ENCODE measurements around the gene C4A. TPM values are rescaled to one million over a fixed set of nuclear protein-coding genes. Genes with fewer than 3 reads are reported as not detected.
"Not testable (repeated sequence)": the region's sequence is repeated elsewhere in the genome, so short reads cannot be mapped to it uniquely, and the experiment has no call there.

Gene C4A
- total and polyA plus RNA-seq, 2 experiments from 2014 or later = 1.9 to 2.2 TPM

DNA sequence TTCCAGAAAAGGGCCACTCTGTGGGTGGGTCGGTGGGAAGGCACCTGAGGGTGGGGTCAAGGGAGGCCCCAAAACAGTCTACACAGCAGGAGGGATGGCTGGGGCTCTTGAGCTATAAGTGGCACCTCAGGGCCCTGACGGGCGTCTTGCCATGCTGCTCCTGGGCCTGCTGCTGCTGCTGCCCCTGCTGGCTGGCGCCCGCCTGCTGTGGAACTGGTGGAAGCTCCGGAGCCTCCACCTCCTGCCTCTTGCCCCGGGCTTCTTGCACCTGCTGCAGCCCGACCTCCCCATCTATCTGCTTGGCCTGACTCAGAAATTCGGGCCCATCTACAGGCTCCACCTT is 23.7 kb downstream of the C4A start:
- not testable (repeated sequence) for H3K27me3 ChIP-seq; H3K4me1 ChIP-seq (ENCODE audit: low read depth); H3K27ac ChIP-seq; H3K36me3 ChIP-seq; H3K9me3 ChIP-seq (ENCODE audit: low read depth); DNase-seq (ENCODE audit: low read depth in 1 of 2, low spot score in 1 of 2); H3K4me3 ChIP-seq

DNA sequence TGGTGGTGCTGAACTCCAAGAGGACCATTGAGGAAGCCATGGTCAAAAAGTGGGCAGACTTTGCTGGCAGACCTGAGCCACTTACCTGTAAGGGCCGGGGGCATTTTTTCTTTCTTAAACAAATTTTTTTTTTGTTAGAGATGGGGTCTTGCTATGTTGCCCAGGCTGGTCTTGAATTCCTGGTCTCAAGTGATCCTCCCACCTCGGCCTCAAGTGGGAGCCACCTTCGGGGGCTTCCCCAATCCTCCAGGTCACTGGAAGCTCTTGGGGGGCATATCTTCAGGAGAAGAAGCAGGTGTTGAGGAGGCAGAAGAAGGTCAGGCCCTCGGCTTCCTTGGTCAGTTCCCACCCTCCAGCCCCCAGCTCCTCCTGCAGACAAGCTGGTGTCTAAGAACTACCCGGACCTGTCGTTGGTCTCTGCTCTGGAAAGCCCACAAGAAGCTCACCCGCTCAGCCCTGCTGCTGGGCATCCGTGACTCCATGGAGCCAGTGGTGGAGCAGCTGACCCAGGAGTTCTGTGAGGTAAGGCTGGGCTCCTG is 24.2 kb downstream of the C4A start:
- H3K36me3 ChIP-seq; H3K27me3 ChIP-seq; DNase-seq (ENCODE audit: low read depth in 1 of 2, low spot score in 1 of 2); H3K4me1 ChIP-seq (ENCODE audit: low read depth); H3K9me3 ChIP-seq (ENCODE audit: low read depth); H3K27ac ChIP-seq; H3K4me3 ChIP-seq: not testable (repeated sequence)

DNA sequence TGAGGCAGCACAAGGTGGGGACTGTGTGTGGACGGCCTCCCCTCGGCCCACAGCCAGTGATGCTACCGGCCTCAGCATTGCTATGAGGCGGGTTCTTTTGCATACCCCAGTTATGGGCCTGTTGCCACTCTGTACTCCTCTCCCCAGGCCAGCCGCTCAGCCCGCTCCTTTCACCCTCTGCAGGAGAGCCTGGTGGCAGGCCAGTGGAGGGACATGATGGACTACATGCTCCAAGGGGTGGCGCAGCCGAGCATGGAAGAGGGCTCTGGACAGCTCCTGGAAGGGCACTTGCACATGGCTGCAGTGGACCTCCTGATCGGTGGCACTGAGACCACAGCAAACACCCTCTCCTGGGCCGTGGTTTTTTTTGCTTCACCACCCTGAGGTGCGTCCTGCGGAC is 25.2 kb downstream of the C4A start:
- H3K4me3 ChIP-seq; H3K27ac ChIP-seq; H3K27me3 ChIP-seq; DNase-seq (ENCODE audit: low read depth in 1 of 2, low spot score in 1 of 2); H3K4me1 ChIP-seq (ENCODE audit: low read depth); H3K36me3 ChIP-seq; H3K9me3 ChIP-seq (ENCODE audit: low read depth): not testable (repeated sequence)

DNA sequence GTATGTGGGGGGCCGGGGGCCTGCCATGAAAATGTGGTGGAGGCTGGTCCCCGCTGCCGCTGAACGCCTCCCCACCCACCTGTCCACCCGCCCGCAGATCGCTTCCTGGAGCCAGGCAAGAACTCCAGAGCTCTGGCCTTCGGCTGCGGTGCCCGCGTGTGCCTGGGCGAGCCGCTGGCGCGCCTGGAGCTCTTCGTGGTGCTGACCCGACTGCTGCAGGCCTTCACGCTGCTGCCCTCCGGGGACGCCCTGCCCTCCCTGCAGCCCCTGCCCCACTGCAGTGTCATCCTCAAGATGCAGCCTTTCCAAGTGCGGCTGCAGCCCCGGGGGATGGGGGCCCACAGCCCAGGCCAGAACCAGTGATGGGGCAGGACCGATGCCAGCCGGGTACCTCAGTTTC is 26.2 kb downstream of the C4A start:
- not testable (repeated sequence) for H3K36me3 ChIP-seq; DNase-seq (ENCODE audit: low read depth in 1 of 2, low spot score in 1 of 2); H3K27me3 ChIP-seq; H3K27ac ChIP-seq; H3K9me3 ChIP-seq (ENCODE audit: low read depth); H3K4me3 ChIP-seq; H3K4me1 ChIP-seq (ENCODE audit: low read depth)

DNA sequence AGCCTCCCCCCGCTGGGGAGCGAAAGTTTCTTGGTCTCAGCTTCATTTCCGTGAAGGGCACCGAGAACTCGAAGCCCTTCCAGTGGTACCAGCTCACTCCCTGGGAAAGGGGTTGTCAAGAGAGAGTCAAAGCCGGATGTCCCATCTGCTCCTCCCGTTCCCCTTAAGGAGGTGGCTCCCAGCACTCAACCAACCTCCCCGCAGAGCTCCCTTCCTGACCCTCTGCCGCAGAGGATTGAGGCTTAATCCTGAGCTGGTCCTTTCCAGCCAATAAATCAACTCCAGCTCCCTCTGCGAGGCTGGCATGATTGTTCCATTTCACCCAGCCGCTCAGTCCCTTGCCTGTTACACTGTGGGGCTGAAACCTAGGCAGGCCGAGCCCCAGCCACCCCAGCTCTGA is 26.8 kb downstream of the C4A start:
- not testable (repeated sequence) for H3K27ac ChIP-seq; H3K27me3 ChIP-seq; H3K9me3 ChIP-seq (ENCODE audit: low read depth); H3K36me3 ChIP-seq; H3K4me3 ChIP-seq; H3K4me1 ChIP-seq (ENCODE audit: low read depth); DNase-seq (ENCODE audit: low read depth in 1 of 2, low spot score in 1 of 2)

DNA sequence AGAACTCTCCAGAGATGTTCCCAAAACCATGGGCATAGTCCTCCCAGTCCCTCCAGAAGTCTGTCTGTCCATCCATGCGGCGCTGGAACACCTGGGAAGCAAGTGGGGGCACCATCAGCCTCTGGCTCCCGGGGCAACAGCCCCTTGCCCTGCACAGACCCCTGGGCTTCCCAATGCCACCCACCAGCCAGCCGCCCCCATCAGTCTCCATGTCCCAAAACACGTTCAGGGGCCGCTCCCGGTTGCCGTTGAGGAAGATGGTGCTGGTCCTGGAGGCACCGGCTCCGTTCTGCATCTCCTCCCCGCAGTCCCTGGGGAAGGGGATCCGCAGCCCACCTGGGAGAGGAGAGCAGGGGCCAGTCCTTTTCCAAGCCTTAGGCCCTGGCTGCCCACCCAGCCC is 27.7 kb downstream of the C4A start:
- H3K4me1 ChIP-seq (ENCODE audit: low read depth); H3K27me3 ChIP-seq; H3K9me3 ChIP-seq (ENCODE audit: low read depth); DNase-seq (ENCODE audit: low read depth in 1 of 2, low spot score in 1 of 2); H3K36me3 ChIP-seq; H3K27ac ChIP-seq; H3K4me3 ChIP-seq: not testable (repeated sequence)

DNA sequence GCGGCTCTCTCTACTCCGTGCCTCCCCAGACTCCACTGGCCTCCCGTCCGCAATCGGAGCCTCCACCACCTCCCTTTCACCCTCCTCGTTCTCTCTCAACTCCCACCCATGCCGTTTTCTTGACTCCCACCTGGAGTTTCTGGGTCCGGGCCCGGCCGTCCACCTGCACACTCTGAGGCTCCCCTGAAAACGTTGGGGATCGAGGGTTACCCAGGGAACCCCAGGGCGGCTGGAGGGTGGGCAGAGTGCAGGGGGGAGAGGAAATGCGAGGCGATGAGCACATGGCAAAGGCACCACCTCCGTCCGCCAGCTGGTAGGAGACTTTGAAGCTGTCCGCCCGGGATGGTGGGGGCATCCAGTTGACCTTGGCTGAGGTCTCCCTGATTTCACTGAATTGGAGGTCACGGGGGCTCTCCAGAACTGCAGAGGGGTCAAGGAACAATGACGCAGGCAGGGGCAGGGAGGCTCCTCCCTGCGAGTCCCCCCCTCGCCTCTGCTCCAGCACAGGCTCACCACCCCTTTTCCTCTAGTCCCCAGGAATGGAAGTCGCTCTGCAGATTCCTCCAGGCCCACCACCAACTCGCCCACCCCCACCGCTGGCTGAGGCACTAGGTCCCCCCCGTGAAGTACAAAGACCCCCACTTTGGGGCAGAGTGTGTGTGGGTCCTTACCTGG is 29.1 kb downstream of the C4A start:
- not testable (repeated sequence) for H3K4me3 ChIP-seq; H3K27me3 ChIP-seq; H3K27ac ChIP-seq; H3K4me1 ChIP-seq (ENCODE audit: low read depth); DNase-seq (ENCODE audit: low read depth in 1 of 2, low spot score in 1 of 2); H3K9me3 ChIP-seq (ENCODE audit: low read depth); H3K36me3 ChIP-seq

DNA sequence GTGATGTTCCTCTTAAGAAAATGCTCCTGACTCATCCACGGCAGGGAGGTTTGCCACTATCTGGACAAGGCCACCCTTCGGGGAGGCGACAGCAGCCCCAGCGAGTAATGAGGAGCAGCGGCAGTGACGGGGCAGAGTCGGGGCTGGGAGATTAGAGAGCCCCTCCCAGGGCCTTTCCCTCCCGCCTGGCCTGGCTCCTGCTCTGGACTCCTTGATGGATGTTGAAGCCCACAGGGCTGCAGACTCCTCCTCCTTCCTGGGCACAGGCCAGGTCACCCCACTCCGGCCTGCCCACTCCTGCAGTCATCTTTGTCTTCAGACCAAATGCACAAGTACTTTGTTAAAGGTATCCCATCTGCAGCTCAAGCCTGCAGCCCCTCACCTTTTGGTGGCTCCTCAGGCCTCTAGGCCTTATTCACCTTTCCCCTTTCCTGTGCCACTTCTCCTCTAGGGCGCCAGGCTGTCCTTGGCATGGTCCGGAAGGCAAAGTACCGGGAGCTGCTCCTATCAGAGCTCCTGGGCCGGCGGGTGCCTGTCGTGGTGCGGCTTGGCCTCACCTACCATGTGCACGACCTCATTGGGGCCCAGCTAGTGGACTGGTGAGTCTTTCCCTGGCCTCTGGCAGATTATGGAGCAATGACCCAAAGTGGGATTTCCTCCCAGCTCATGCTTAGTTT is 31.2 kb downstream of the C4A start:
- H3K4me3 ChIP-seq; H3K4me1 ChIP-seq (ENCODE audit: low read depth); H3K27me3 ChIP-seq; H3K9me3 ChIP-seq (ENCODE audit: low read depth); H3K27ac ChIP-seq; H3K36me3 ChIP-seq: not testable (repeated sequence)
- peak in 1 of 2 donors; percentile 3 for DNase-seq (ENCODE audit: low read depth in 1 of 2, low spot score in 1 of 2)

DNA sequence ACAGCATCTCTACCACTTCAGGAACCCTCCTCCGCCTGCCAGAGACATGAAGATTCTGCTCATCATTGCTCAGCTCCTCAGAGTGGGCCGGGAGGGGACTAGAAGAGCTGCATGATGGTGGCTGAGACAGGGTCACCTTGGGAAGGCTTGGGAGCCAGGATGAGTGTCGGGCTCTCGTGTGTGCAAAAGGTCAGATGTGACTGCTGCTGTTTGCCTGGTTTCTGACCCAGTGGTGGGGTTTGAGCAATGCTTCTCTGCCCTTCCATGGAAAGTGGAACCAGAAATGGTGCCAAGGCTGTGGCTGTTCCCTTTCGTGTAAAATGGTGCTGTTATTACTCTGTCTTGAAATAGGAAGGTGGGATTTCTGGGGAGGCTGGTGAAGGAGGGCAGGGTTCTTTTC is 31.9 kb downstream of the C4A start:
- not testable (repeated sequence) for H3K9me3 ChIP-seq (ENCODE audit: low read depth); H3K27me3 ChIP-seq; H3K36me3 ChIP-seq; H3K4me1 ChIP-seq (ENCODE audit: low read depth); H3K27ac ChIP-seq; DNase-seq (ENCODE audit: low read depth in 1 of 2, low spot score in 1 of 2); H3K4me3 ChIP-seq

DNA sequence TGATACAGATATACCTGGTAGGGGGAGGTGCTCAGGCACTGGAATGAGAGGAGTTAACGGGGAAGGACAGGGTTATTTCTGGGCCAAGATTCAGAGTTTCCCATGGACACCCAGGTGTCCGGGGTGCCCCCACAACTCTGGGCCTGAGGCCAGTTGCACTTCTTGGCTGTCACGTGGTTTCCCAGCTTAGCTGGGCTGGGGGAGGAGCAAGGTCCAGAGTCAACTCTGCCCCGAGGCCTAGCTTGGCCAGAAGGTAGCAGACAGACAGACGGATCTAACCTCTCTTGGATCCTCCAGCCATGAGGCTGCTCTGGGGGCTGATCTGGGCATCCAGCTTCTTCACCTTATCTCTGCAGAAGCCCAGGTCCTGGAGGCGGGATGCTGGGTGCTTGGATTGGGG is 32.7 kb downstream of the C4A start, which contains the start of gene C4B:
C4B (plus strand) TSS at position 249 of the 400 bp plus-strand sequence; CDS start at position 300, 51 bp downstream.
- not testable (repeated sequence) for H3K9me3 ChIP-seq (ENCODE audit: low read depth); H3K4me3 ChIP-seq; DNase-seq (ENCODE audit: low read depth in 1 of 2, low spot score in 1 of 2); H3K27me3 ChIP-seq; H3K27ac ChIP-seq; H3K36me3 ChIP-seq; H3K4me1 ChIP-seq (ENCODE audit: low read depth)

DNA sequence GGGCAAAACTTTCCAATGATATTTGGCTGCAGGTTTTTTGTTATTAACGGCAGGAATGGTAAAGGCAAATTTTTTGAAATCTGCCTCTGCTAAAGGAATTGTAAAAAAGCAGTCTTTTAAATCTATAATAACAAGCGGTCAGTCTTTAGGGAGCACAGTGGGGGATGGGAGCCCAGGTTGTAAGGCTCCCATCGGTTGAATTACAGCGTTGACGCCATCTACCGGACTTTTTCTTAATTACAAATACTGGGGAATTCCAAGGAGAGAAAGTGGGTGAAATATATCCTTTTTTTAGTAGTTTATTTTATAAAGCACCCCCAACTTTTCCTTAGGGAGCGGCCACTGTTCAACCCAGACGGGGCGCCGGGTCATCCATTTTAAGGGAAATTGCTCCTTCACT is 40.2 kb downstream of the C4A start:
- not testable (repeated sequence) for H3K36me3 ChIP-seq; H3K27ac ChIP-seq; H3K4me3 ChIP-seq; H3K4me1 ChIP-seq (ENCODE audit: low read depth); H3K9me3 ChIP-seq (ENCODE audit: low read depth); DNase-seq (ENCODE audit: low read depth in 1 of 2, low spot score in 1 of 2); H3K27me3 ChIP-seq

DNA sequence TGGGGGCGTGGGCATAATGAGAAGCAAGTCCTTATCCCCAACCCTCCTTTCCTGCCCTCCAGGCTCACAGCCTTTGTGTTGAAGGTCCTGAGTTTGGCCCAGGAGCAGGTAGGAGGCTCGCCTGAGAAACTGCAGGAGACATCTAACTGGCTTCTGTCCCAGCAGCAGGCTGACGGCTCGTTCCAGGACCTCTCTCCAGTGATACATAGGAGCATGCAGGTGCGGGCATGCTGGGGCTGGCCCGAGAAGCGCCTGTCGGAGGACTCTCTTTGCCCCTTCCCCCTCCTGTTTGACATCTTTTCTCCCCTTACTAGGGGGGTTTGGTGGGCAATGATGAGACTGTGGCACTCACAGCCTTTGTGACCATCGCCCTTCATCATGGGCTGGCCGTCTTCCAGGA is 46.8 kb downstream of the C4A start:
- not testable (repeated sequence) for H3K27ac ChIP-seq; H3K36me3 ChIP-seq; H3K9me3 ChIP-seq (ENCODE audit: low read depth); H3K4me1 ChIP-seq (ENCODE audit: low read depth); H3K27me3 ChIP-seq; H3K4me3 ChIP-seq; DNase-seq (ENCODE audit: low read depth in 1 of 2, low spot score in 1 of 2)

DNA sequence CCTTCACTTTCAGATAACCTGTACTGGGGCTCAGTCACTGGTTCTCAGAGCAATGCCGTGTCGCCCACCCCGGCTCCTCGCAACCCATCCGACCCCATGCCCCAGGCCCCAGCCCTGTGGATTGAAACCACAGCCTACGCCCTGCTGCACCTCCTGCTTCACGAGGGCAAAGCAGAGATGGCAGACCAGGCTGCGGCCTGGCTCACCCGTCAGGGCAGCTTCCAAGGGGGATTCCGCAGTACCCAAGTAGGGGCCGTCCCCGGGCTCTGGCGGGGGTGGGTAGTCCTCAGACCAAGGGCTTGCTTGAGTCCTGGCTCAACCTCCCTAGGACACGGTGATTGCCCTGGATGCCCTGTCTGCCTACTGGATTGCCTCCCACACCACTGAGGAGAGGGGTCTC is 47.7 kb downstream of the C4A start:
- not testable (repeated sequence) for H3K36me3 ChIP-seq; DNase-seq (ENCODE audit: low read depth in 1 of 2, low spot score in 1 of 2)

DNA sequence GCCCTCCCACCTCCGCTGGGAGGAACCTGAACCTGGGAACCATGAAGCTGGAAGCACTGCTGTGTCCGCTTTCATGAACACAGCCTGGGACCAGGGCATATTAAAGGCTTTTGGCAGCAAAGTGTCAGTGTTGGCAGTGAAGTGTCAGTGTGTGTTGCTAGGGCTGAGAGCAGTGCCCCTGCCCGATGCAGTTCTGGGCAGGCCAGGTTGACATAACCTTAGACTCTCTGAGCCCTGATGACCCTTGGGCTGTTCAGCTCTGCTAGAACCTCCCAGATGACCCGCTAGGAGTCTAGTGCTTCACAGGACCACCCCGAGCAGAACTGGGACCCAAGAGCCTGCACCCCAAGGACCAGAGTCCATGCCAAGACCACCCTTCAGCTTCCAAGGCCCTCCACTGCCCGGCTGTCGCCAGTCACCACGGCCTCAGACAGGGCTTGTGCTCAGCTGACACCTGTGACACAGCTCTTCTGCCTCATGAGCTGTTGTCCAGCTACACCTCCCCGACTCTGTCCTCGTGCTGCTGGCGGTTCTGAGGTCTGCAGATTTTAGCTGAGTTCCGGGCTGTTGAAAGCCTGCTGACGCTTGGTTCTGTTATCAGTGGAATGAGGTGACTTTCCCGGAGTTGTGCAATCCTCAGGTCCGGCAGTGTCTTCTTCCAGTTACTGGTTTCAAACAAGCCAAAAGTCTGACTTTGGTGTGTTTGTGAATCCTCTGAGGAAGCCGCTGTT is 53.6 kb downstream of the C4A start:
- H3K27me3 ChIP-seq; H3K4me1 ChIP-seq (ENCODE audit: low read depth); H3K36me3 ChIP-seq; H3K9me3 ChIP-seq (ENCODE audit: low read depth); H3K4me3 ChIP-seq; DNase-seq (ENCODE audit: low read depth in 1 of 2, low spot score in 1 of 2); H3K27ac ChIP-seq: not testable (repeated sequence)

More for the DNA sequence above, 47.7 kb downstream of the C4A start:
- H3K27me3 ChIP-seq; H3K4me3 ChIP-seq; H3K9me3 ChIP-seq (ENCODE audit: low read depth); H3K27ac ChIP-seq; H3K4me1 ChIP-seq (ENCODE audit: low read depth): not testable (repeated sequence)
